GM19455 (cell line): ENCODE data around the gene TRAF5.
"Not testable (repeated sequence)": the region's sequence is repeated elsewhere in the genome, so short reads cannot be mapped to it uniquely, and the experiment has no call there.

Experiments used
- ATAC-seq: cut with Tn5 transposase; IDR thresholded peaks from one replicate; pipeline ENCODE4 v1.9.1; 2021; ENCODE audit not compliant: unreplicated experiment

Gene TRAF5

GRCh38 chr1:211326528-211327345 is at the start of gene TRAF5:
TRAF5 (plus strand) TSS chr1:211326833; CDS start chr1:211353240, 26,407 bp downstream.
- peak; percentile 36 for ATAC-seq

DNA sequence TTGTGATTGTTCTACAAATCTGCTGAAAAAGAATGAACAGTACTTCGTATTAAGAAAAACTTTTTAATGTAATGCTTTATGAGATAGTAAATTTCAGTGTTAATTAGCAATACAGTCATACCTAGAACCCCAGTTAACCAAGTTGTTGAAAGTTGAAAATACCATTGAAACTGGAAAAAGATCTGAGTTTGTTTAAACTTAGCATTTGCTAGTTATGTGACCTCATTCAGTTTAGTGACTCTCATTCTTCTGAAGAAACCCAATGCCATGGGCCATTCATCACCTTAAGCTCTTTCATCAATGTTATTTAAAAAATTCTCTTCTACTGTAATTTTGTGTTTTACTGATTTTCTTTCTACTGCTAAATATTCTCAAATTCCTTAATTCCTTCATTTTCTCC is 47.3 kb upstream of the TRAF5 start:
- ATAC-seq, result no peak

GRCh38 chr1:211280910-211281309 is 45.7 kb upstream of the TRAF5 start:
- ATAC-seq, result no peak

- ATAC-seq, result no peak
These were observed 45.2 kb upstream of the TRAF5 start for GRCh38 chr1:211281320-211282022.

GRCh38 chr1:211282023-211282373 is 44.6 kb upstream of the TRAF5 start:
- no peak for ATAC-seq

DNA sequence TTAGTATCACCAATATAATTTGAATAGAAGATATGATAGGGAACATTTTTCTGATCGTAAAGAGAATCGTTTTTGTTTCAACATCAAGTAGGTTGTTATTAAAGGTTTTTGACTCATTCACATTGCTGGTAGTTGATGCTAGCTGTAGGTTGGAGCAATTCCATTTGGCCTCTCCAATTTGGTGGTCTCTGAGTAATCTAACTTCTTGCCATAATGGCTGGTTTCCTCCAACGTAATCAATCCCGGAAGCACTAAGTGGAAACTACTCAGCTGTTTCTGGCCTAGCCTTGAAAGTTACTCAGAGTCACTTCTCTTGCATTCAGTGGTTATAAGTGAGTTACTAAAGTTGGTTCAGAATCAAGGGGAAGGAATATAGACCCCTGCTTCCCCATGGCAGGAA is 41.4 kb upstream of the TRAF5 start:
- no peak for ATAC-seq

DNA sequence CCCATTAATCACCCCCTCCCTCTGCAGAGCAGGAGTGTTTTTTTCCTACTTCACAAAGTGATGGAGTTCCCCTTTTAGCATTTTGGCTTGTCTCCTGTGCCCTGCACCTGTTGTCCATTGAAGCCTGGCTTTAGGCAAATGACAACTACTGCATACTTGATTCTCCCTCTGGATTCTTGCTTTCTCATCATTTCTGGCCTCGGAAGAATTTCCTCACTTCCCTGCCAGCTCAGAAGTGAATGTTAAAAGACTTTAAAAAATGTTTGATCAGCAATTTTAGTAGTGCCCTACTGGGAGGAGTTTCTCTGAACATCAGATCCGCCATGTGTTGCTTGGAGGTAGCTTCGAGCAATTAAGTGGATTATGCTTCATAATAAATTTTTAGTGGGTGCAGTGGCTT is 39.4 kb upstream of the TRAF5 start:
- ATAC-seq, result no peak

GRCh38 chr1:211292411-211292810 is 34.2 kb upstream of the TRAF5 start:
- no peak for ATAC-seq

DNA sequence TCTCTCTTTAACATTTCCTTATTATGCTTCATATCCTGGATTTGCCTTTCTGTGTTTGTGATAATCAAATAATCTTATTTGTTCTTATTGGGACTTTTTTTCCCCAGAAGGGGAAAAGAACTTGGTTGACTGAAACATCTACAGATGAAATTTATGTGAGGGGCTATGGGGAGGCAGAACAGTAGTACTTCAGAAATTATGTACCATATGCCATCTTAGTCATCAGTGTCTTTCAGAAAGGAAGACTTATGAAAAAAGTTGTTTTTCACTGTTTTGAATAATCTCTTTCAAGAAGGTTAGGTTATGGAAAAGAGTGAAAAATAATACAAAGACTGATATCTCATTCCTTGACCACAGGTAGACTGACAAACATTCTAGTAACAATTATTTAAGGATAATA is 30.2 kb upstream of the TRAF5 start:
- no peak for ATAC-seq

DNA sequence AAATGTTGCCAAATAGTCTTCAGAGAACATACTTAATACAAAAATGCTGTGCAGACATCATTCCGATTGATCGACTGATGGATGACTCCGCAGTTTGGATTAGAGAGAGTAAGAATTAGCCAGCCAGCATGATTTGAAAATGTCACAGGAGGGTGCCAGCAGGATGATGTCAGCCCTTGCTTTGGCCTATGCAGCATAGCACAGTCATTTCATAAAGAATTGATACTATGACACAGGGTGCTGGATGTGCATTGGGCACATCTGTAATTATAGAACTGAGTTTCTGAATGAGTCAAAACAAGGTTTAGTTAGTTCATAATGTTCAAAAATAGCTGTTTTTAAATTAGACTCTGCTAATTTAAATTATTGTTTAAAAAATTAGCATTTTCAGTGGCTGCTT is 21.6 kb upstream of the TRAF5 start:
- peak; percentile 95 for ATAC-seq

GRCh38 chr1:211309617-211310016 is 17.0 kb upstream of the TRAF5 start:
- ATAC-seq, result no peak

- ATAC-seq, result no peak
These were observed 13.2 kb upstream of the TRAF5 start for GRCh38 chr1:211313392-211313791.

- no peak for ATAC-seq
These were observed 7.9 kb upstream of the TRAF5 start for GRCh38 chr1:211318576-211319280.

DNA sequence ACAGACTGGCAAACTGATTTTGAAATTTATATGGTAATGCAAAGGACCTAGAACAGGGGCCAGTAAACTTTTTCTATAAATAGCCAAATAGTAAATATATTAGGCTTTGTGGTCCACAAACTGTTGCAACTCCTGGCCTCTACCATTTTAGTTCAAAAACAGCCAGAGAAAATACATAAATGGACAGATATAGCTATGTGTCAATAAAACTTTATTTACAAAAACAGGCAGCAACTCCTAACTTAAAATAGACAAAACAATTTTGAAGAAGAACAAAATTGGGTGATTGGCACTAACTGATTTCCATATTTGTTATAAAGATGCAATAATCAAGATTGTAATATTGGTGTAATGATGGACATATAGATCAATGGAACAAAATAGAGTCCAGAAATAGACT is 6.7 kb upstream of the TRAF5 start:
- no peak for ATAC-seq

GRCh38 chr1:211320980-211321379 is 5.7 kb upstream of the TRAF5 start:
- ATAC-seq, result no peak

DNA sequence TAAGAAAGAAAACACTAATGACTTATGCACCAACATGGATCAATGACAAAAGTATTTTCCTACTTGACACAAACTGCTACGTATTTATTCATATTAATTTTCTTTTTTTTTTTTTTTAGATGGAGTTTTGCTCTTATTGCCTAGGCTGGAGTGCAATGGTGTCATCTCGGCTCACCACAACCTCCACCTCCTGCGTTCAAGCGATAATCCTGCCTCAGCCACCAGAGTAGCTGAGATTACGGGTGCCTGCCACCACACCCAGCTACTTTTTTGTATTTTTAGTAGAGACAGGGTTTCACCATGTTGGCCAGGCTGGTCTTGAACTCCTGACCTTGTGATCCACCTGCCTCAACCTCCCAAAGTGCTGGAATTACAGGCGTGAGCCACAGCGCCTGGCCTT is 5.0 kb upstream of the TRAF5 start:
- not testable (repeated sequence) for ATAC-seq

DNA sequence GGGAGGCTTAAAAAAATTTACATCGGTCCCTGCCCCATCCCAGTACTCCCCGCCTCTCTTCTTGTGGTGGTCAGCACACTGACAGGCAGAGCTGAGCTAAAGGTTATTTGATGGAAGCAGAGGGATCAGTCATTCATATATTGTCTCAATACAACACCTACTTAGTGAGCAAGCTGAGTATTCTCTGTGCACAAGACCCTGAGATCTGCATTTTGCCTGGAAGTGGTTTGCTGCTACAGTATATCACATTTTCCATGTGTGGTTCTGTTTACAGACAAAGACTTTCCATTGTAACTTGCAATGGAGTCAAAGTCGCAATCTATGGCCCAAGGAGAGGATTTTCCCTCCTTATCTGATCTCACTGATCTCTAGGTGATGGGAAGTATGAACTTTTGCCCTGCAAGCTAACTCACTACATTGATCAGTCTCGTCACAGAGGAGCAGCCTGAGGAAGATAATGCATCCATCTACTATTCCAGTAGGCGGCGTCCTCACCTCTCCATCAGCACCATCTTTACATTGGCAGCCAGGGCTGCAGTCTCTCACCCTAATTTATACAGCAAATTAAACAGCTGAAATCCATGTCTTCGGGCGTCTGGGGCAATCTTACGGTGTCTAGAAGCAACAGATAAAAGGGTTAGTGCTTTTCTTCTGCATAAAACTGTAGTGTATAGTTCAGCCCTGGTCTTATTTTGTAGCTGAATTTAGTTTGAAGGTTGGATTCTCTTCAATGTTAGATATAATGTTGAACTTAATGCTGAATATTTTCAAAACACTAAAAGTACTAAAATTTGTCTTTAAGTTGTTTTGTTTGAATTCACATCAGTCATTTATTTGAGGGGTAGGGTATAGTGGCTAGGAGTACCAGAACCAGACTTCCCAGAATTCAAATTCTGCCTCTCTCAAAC is 3.2 kb upstream of the TRAF5 start:
- peak; percentile 54 for ATAC-seq

GRCh38 chr1:211324992-211325775 is 1.4 kb upstream of the TRAF5 start:
- ATAC-seq, result no peak

DNA sequence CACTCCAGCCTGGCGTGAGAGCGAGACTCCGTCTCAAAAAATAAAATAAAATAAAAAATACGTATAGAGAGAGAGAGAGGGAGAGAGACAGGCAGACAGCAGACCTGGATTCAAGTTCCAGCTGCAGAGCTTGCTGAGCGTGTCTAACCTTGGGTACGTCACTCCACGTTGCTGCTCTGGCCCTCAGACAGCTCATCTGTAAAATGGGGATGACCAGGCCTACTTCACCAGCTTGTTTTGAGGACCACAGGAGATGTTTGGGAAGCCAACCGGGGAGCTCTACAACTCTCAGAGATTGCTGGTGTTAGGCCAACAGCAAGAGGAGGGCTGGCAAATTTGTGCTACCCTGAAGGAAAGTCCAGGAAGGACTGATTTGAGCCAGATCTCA is 499 bp upstream of the TRAF5 start:
- no peak for ATAC-seq

- peak; percentile 39 for ATAC-seq
These were observed 801 bp downstream of the TRAF5 start for GRCh38 chr1:211327346-211327921.
